GM12878 (cell line): ENCODE measurements around the gene FLVCR1. TPM values are rescaled to one million over a fixed set of nuclear protein-coding genes. Genes with fewer than 3 reads are reported as not detected.

Experiments used
- ATAC-seq: fragments of 200-7000 bp; cut with Tn5 transposase; 3 replicates; pipeline ENCODE4 v1.9.1; 2020; ENCODE audit warnings: mild to moderate bottlenecking, moderate library complexity
- BruUV-seq: library from RNA; stranded (reverse); fragments of 400-500 nt; replicated peaks from 2 replicates; lab custom pipeline; 2021; lab: Mats Ljungman, UMichigan
- CTCF ChIA-PET: fragments of 300-600 bp; sonication (Branson Sonifier 250); formaldehyde crosslinking; extraction: SDS; loops from one replicate; lab custom pipeline; 2021; ENCODE audit warnings: inconsistent platforms; lab: Yijun Ruan, JAX
- POLR2A ChIA-PET: fragments of 350-600 bp; formaldehyde crosslinking; extraction: SDS; loops from one replicate; lab custom pipeline; 2021; ENCODE audit warnings: inconsistent platforms; lab: Charles Lee
- RAD21 ChIA-PET: fragments of 300-600 bp; sonication (Branson Sonifier 250); formaldehyde crosslinking; loops from one replicate; lab custom pipeline; 2023; ENCODE audit warnings: antibody characterized with exemption; ENCODE audit not compliant: unreplicated experiment; lab: Charles Lee
- SMC1A ChIA-PET: fragments of 300-600 bp; sonication (Branson Sonifier 250); formaldehyde crosslinking; loops from one replicate; lab custom pipeline; 2023; ENCODE audit not compliant: unreplicated experiment, uncharacterized antibody; lab: Charles Lee
- DNase-seq: peaks from one replicate; pipeline ENCODE4 v3.0.0-alpha.2; 2011; ENCODE audit warnings: low read depth, low spot score
- FAIRE-seq: peaks from 3 replicates; lab custom pipeline; 2011; peaks lifted over from hg19 to GRCh38; lab: Jason Lieb, UNC
- H2AFZ ChIP-seq: 2 replicates; pipeline ENCODE4 v1.6.0; 2011; ENCODE audit warnings: low read depth, low read length, control low read depth; ENCODE audit not compliant: control insufficient read depth
- H3K27ac ChIP-seq: 2 replicates; pipeline ENCODE4 v1.5.1; 2011; ENCODE audit warnings: control low read depth; ENCODE audit not compliant: control insufficient read depth, insufficient read depth
- H3K27me3 ChIP-seq, 2 experiments: replicated peaks in 1 of 2; 2 replicates each; pipeline versions ENCODE4 v1.6.0 to v1.6.1; 2011; ENCODE audit warnings: low read length in 1 of 2; ENCODE audit not compliant: control insufficient read depth in 2 of 2, insufficient read depth in 2 of 2
- H3K36me3 ChIP-seq, 2 experiments: 2 replicates each; pipeline ENCODE4 v1.5.1; 2011; ENCODE audit warnings: low read length in 1 of 2; ENCODE audit not compliant: control insufficient read depth in 2 of 2, insufficient read depth in 2 of 2
- H3K4me1 ChIP-seq: 2 replicates; pipeline ENCODE4 v1.6.1; 2011; ENCODE audit warnings: mild to moderate bottlenecking, low read length, moderate library complexity, mixed read lengths; ENCODE audit not compliant: control insufficient read depth, insufficient read depth
- H3K4me2 ChIP-seq: 2 replicates; pipeline ENCODE4 v1.6.0; 2011; ENCODE audit warnings: control low read depth; ENCODE audit not compliant: control insufficient read depth, insufficient read depth
- H3K4me3 ChIP-seq: fragments of 200-600 bp; sonication (generic); 2 replicates; pipeline ENCODE4 v1.5.1; 2016
- H3K79me2 ChIP-seq: 2 replicates; pipeline ENCODE4 v1.6.0; 2011; ENCODE audit warnings: low read length; ENCODE audit not compliant: control insufficient read depth, insufficient read depth
- H3K9ac ChIP-seq: 2 replicates; pipeline ENCODE4 v1.8.0; 2011; ENCODE audit warnings: low read length, control low read depth, mixed read lengths; ENCODE audit not compliant: control insufficient read depth, insufficient read depth
- H3K9me3 ChIP-seq: replicated peaks from 3 replicates; pipeline ENCODE4 v1.5.1; 2011; ENCODE audit warnings: mild to moderate bottlenecking, low read length; ENCODE audit not compliant: control insufficient read depth, insufficient read depth
- H4K20me1 ChIP-seq: 2 replicates; pipeline ENCODE4 v1.6.0; 2011; ENCODE audit not compliant: control insufficient read depth, insufficient read depth
- CHD2 ChIP-seq: IDR thresholded peaks from 2 replicates; pipeline ENCODE4 v1.6.1; 2011; ENCODE audit warnings: low read depth, low read length, improper control_type of control experiment, borderline replicate concordance
- ETV6 ChIP-seq, 2 experiments: fragments of 450-650 bp in 1 of 2; IDR thresholded peaks in 1 of 2; conservative IDR thresholded peaks in 1 of 2; 2 replicates each; pipeline ENCODE4 v1.6.1; 2014; ENCODE audit warnings: antibody characterized with exemption in 1 of 2, borderline replicate concordance in 1 of 2, low read depth in 1 of 2, mild to moderate bottlenecking in 1 of 2, moderate library complexity in 1 of 2
- HCFC1 ChIP-seq: fragments of 150-350 bp; IDR thresholded peaks from 2 replicates; pipeline ENCODE4 v1.6.1; 2014; ENCODE audit warnings: low read length
- NBN ChIP-seq: fragments of 450-650 bp; IDR thresholded peaks from 2 replicates; pipeline ENCODE4 v1.6.1; 2016
- RUNX3 ChIP-seq: IDR thresholded peaks from 2 replicates; pipeline ENCODE4 v1.6.1; 2012; ENCODE audit warnings: low read length, inconsistent platforms
- SREBF2 ChIP-seq: IDR thresholded peaks from 2 replicates; pipeline ENCODE4 v1.6.1; 2012; ENCODE audit warnings: mild to moderate bottlenecking, low read length
- TBL1XR1 ChIP-seq: IDR thresholded peaks from 2 replicates; pipeline ENCODE4 v1.6.1; 2012; ENCODE audit warnings: low read depth, low read length, improper control_type of control experiment
- WGBS: methylation state at CpG from one replicate; pipeline ENCODE4 v1.1.6; 2016; ENCODE audit warnings: low lambda C conversion rate; ENCODE audit not compliant: insufficient replicate concordance, insufficient coverage; ENCODE audit errors: missing lambda C conversion rate; 5-methylcytosine and 5-hydroxymethylcytosine counted together
- in situ Hi-C: fragments of 300-500 bp; cut with MboI; formaldehyde crosslinking; loops from 9 replicates; pipeline ENCODE4 v1.14.3; 2018; ENCODE audit warnings: mixed read lengths
- intact Hi-C: fragments of 100-400 bp; cut with micrococcal nuclease; formaldehyde crosslinking; loops from one replicate; pipeline ENCODE4 v1.14.2; 2022; ENCODE audit not compliant: unreplicated experiment
- polyA plus RNA-seq, 11 experiments: library from polyadenylated mRNA; depleted of rRNA in 4 of 11; unstranded in 6 of 11; stranded (reverse) in 5 of 11; fragments of >200 nt; fragmentation: Nextera tagmentation in 4 of 11; fragmentation: Illumina TruSeq in 1 of 11; extraction: Ambion mirVana in 4 of 11; extraction: Trizol in 1 of 11; gene quantifications; 1 replicate in 1 of 11; 2 replicates in 10 of 11; pipeline versions ENCODE4 v1.2.1 to v1.2.3, GENCODE V29; 2011 to 2016; ENCODE audit warnings: inconsistent platforms in 2 of 11, missing spikeins in 2 of 11, low read depth in 1 of 11
- total RNA-seq, 4 experiments: library from RNA; depleted of rRNA in 3 of 4; stranded (reverse); fragments of >200 nt in 3 of 4; fragmentation: Illumina TruSeq in 1 of 4; extraction: Trizol in 1 of 4; gene quantifications; 2 replicates each; pipeline versions ENCODE4 v1.2.1 to v1.2.3, GENCODE V29; 2013 to 2021
- TF ChIP-seq, protein P1 (sequence below): IDR thresholded peaks from 2 replicates; pipeline ENCODE4 v1.6.1; 2012; ENCODE audit warnings: improper control_type of control experiment, low read depth, low read length; ENCODE audit not compliant: insufficient replicate concordance
- TF ChIP-seq, protein P2 (sequence below): fragments of 450-650 bp; IDR thresholded peaks from 2 replicates; pipeline ENCODE4 v1.6.1; 2017; ENCODE audit warnings: mild to moderate bottlenecking, moderate library complexity
- TF ChIP-seq, protein P3 (sequence below): fragments of 150-350 bp; IDR thresholded peaks from 2 replicates; pipeline ENCODE4 v1.6.1; 2016; ENCODE audit warnings: low read depth, low read length

FLVCR1 gene
- total and polyA plus RNA-seq, 10 of the 15 experiments (the other 5 are each of a cell fraction or from before 2014, with no cell fraction given): 7.1 to 25.2 (median 17.6) TPM

DNA sequence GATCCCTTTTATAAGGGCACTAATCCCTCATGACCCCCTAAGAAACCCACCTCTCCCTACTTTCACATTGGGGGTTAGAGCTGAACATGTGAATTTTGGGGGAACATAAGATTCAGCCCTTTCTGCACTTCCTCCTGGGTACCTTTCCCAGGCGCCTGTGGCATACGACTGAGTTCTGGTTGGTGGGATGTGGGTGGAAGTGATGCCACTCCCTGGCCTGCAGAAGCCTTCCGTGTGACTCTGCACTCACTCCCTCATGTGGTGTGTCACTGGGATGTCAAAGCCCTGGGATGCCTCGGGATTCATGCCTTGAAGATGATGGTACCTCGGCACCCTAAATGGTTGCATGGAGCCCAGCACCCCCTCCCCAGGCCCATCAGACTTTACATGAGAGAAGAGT is 63.9 kb downstream of the FLVCR1 start:
- RAD21 ChIA-PET: interaction anchor here (0.7 to 3.0 kb wide), 4 partner anchors 11 to 74 kb away, joined by 3 to 22 read pairs (median 5); partner anchors contain the start of gene FLVCR1
- Histone ChIP-seq H3K27me3 (no peaks in the 10 kb centered on the region), H3K4me3 (no peak overlapping the region), H3K4me2 (no peak overlapping the region), H3K9ac (no peak overlapping the region), H3K79me2 (no peaks in the 10 kb centered on the region), H3K27ac (no peak overlapping the region), H3K36me3 (no peaks in the 10 kb centered on the region), H3K4me1 (peaks cover 16% of the 10 kb centered on the region), H3K9me3 (no peaks in the 10 kb centered on the region), H4K20me1 (no peaks in the 10 kb centered on the region), H2AFZ (no peak overlapping the region)
- no TSS peak for BruUV-seq
- intact Hi-C loops: loop anchor here (5.0 kb wide), 1 partner anchor 105 kb away; no protein-coding TSS in a partner anchor
- POLR2A ChIA-PET: interaction anchor here (0.6 to 2.7 kb wide), 3 partner anchors 11 to 29 kb away, joined by 3 to 18 read pairs (median 4); partner anchors contain the start of gene VASH2
- in situ Hi-C loops: no loop called here
- SMC1A ChIA-PET: interaction anchor here (0.5 to 3.3 kb wide), 12 partner anchors 9 to 107 kb away, joined by 3 to 30 read pairs (median 4); no protein-coding TSS in a partner anchor
- WGBS: 79% methylated on average over 3 of the region's 5 CpGs
- FAIRE-seq (no peak), ATAC-seq (no peak), DNase-seq (no peak)
- CTCF ChIA-PET: interaction anchor here (0.7 to 3.4 kb wide), 13 partner anchors 8 to 107 kb away, joined by 3 to 43 read pairs (median 6); partner anchors contain the start of gene VASH2
- TF ChIP-seq SREBF2 (no peak), RUNX3 (no peak), TBL1XR1 (no peak), HCFC1 (no peak), ETV6 (conservative IDR thresholded peaks at IDR 0.05 in 1 of 2, IDR thresholded peaks at IDR 0.05 in 1 of 2; ENCODE audit: borderline replicate concordance in 1 of 2, low read depth in 1 of 2) (no peak), NBN (no peak), CHD2 (no peak)
- TF ChIP-seq, protein P1, sequence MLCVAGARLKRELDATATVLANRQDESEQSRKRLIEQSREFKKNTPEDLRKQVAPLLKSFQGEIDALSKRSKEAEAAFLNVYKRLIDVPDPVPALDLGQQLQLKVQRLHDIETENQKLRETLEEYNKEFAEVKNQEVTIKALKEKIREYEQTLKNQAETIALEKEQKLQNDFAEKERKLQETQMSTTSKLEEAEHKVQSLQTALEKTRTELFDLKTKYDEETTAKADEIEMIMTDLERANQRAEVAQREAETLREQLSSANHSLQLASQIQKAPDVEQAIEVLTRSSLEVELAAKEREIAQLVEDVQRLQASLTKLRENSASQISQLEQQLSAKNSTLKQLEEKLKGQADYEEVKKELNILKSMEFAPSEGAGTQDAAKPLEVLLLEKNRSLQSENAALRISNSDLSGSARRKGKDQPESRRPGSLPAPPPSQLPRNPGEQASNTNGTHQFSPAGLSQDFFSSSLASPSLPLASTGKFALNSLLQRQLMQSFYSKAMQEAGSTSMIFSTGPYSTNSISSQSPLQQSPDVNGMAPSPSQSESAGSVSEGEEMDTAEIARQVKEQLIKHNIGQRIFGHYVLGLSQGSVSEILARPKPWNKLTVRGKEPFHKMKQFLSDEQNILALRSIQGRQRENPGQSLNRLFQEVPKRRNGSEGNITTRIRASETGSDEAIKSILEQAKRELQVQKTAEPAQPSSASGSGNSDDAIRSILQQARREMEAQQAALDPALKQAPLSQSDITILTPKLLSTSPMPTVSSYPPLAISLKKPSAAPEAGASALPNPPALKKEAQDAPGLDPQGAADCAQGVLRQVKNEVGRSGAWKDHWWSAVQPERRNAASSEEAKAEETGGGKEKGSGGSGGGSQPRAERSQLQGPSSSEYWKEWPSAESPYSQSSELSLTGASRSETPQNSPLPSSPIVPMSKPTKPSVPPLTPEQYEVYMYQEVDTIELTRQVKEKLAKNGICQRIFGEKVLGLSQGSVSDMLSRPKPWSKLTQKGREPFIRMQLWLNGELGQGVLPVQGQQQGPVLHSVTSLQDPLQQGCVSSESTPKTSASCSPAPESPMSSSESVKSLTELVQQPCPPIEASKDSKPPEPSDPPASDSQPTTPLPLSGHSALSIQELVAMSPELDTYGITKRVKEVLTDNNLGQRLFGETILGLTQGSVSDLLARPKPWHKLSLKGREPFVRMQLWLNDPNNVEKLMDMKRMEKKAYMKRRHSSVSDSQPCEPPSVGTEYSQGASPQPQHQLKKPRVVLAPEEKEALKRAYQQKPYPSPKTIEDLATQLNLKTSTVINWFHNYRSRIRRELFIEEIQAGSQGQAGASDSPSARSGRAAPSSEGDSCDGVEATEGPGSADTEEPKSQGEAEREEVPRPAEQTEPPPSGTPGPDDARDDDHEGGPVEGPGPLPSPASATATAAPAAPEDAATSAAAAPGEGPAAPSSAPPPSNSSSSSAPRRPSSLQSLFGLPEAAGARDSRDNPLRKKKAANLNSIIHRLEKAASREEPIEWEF: no peak
- TF ChIP-seq, protein P2, sequence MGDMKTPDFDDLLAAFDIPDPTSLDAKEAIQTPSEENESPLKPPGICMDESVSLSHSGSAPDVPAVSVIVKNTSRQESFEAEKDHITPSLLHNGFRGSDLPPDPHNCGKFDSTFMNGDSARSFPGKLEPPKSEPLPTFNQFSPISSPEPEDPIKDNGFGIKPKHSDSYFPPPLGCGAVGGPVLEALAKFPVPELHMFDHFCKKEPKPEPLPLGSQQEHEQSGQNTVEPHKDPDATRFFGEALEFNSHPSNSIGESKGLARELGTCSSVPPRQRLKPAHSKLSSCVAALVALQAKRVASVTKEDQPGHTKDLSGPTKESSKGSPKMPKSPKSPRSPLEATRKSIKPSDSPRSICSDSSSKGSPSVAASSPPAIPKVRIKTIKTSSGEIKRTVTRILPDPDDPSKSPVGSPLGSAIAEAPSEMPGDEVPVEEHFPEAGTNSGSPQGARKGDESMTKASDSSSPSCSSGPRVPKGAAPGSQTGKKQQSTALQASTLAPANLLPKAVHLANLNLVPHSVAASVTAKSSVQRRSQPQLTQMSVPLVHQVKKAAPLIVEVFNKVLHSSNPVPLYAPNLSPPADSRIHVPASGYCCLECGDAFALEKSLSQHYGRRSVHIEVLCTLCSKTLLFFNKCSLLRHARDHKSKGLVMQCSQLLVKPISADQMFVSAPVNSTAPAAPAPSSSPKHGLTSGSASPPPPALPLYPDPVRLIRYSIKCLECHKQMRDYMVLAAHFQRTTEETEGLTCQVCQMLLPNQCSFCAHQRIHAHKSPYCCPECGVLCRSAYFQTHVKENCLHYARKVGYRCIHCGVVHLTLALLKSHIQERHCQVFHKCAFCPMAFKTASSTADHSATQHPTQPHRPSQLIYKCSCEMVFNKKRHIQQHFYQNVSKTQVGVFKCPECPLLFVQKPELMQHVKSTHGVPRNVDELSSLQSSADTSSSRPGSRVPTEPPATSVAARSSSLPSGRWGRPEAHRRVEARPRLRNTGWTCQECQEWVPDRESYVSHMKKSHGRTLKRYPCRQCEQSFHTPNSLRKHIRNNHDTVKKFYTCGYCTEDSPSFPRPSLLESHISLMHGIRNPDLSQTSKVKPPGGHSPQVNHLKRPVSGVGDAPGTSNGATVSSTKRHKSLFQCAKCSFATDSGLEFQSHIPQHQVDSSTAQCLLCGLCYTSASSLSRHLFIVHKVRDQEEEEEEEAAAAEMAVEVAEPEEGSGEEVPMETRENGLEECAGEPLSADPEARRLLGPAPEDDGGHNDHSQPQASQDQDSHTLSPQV: no peak
- TF ChIP-seq, protein P3, sequence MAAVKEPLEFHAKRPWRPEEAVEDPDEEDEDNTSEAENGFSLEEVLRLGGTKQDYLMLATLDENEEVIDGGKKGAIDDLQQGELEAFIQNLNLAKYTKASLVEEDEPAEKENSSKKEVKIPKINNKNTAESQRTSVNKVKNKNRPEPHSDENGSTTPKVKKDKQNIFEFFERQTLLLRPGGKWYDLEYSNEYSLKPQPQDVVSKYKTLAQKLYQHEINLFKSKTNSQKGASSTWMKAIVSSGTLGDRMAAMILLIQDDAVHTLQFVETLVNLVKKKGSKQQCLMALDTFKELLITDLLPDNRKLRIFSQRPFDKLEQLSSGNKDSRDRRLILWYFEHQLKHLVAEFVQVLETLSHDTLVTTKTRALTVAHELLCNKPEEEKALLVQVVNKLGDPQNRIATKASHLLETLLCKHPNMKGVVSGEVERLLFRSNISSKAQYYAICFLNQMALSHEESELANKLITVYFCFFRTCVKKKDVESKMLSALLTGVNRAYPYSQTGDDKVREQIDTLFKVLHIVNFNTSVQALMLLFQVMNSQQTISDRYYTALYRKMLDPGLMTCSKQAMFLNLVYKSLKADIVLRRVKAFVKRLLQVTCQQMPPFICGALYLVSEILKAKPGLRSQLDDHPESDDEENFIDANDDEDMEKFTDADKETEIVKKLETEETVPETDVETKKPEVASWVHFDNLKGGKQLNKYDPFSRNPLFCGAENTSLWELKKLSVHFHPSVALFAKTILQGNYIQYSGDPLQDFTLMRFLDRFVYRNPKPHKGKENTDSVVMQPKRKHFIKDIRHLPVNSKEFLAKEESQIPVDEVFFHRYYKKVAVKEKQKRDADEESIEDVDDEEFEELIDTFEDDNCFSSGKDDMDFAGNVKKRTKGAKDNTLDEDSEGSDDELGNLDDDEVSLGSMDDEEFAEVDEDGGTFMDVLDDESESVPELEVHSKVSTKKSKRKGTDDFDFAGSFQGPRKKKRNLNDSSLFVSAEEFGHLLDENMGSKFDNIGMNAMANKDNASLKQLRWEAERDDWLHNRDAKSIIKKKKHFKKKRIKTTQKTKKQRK: no peak
